Sigmoid colon (tissue), 7 donors: ENCODE results near the gene FURIN. TPM values are rescaled to one million over a fixed set of nuclear protein-coding genes. Genes with fewer than 3 reads are reported as not detected.

Source experiments
- DNase-seq: peaks from one replicate; pipeline ENCODE4 v3.0.0-alpha.2; 2019
- H3K27ac ChIP-seq, 4 donors: fragments of 200-600 bp; sonication (generic); one replicate each; pipeline ENCODE4 v1.5.1; 2016 to 2019; ENCODE audit warnings: mild to moderate bottlenecking in 1 of 4
- H3K27me3 ChIP-seq, 3 donors: fragments of 200-600 bp; sonication (generic); one replicate each; pipeline ENCODE4 v1.5.1; 2019; ENCODE audit warnings: mild to moderate bottlenecking in 1 of 3
- H3K36me3 ChIP-seq, 4 donors: fragments of 200-600 bp; sonication (generic); one replicate each; pipeline ENCODE4 v1.5.1; 2016 to 2019
- H3K4me1 ChIP-seq, 4 donors: fragments of 200-600 bp; sonication (generic); one replicate each; pipeline ENCODE4 v1.5.1; 2017 to 2019
- H3K4me3 ChIP-seq, 4 donors: fragments of 200-600 bp; sonication (generic); one replicate each; pipeline ENCODE4 v1.5.1; 2017 to 2019; ENCODE audit warnings: mild to moderate bottlenecking in 2 of 4, moderate library complexity in 1 of 4
- H3K9me3 ChIP-seq, 4 donors: fragments of 200-600 bp in 3 of 4; sonication (generic) in 3 of 4; one replicate each; pipeline versions ENCODE4 v1.5.1 to v1.6.1; 2013 to 2019
- EP300 ChIP-seq, 4 donors: sonication (generic); formaldehyde crosslinking; IDR thresholded peaks; one replicate each; pipeline ENCODE4 v1.6.1; 2017; ENCODE audit warnings: antibody characterized with exemption in 4 of 4
- POLR2A ChIP-seq, 2 donors: fragments of 450-650 bp; IDR thresholded peaks; one replicate each; pipeline ENCODE4 v1.6.1; 2016; ENCODE audit warnings: antibody characterized with exemption in 2 of 2, mild to moderate bottlenecking in 2 of 2, moderate library complexity in 2 of 2
- POLR2AphosphoS5 ChIP-seq, 4 donors: sonication (generic); formaldehyde crosslinking; IDR thresholded peaks; one replicate each; pipeline ENCODE4 v1.6.1; 2017; ENCODE audit warnings: antibody characterized with exemption in 4 of 4
- WGBS, 2 donors: extraction: QIAGEN DNeasy Blood & Tissue Kit; methylation state at CpG; one replicate each; pipeline ENCODE4 v1.1.7; 2013; 5-methylcytosine and 5-hydroxymethylcytosine counted together
- intact Hi-C: fragments of 100-400 bp; cut with DNase I; formaldehyde crosslinking; loops from one replicate; pipeline ENCODE4 v1.15.1; 2023
- polyA plus RNA-seq, 3 donors: library from polyadenylated mRNA; stranded (reverse); fragments of 200-250 nt; gene quantifications; one replicate each; pipeline ENCODE4 v1.2.3, GENCODE V29; 2013
- total RNA-seq, 4 donors: library from RNA; depleted of rRNA; stranded (reverse); fragments of >200 nt; gene quantifications; one replicate each; pipeline ENCODE4 v1.1.0, GENCODE V29; 2016
- TF ChIP-seq, protein P1 (sequence below), 4 experiments: fragments of 450-650 bp in 3 of 4; fragments of 200-600 bp in 1 of 4; IDR thresholded peaks; one replicate each; pipeline ENCODE4 v1.5.1; 2016 to 2019; ENCODE audit warnings: antibody characterized with exemption in 4 of 4, mild to moderate bottlenecking in 3 of 4, moderate library complexity in 2 of 4
- donor health status: healthy with polysubstance abuse.
- donor health status: Bipolar disorder and iron deficiency.
- donor health status: healthy.

The FURIN gene
- total and polyA plus RNA-seq, 7 donors = 21.0 to 69.2 (median 24.6) TPM

DNA sequence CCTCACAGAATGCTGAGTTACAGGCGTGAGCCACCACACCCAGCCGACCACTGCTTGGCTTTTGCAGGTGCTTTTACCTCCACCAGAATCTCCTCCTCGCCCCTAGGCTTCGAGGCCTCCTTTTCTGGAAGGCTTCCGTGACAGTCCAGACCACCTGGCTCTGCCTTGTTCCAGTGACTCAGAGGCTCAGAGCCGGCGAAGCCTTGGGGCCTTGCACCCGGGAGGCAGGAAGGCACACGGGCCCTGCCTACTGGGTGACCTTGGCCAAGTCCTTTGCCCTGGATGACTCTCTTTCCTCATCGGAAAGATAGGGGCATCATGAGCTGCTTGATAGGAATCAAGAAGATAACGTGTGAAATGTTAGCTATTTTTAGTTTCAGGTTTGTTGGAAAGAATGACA lies 31.3 kb upstream of the FURIN start:
- no peaks in the 10 kb centered on the region for H3K27me3 ChIP-seq
- no peaks in the 10 kb centered on the region for H3K9me3 ChIP-seq
- no peak for DNase-seq
- H3K27ac ChIP-seq = no peak overlapping the region
- no peaks in the 10 kb centered on the region for H3K4me1 ChIP-seq
- H3K4me3 ChIP-seq = no peak overlapping the region
- WGBS, 2 donors = 72 to 87% methylated on average over 11 of the region's 11 CpGs
- intact Hi-C loops = no loop called here
- no peaks in the 10 kb centered on the region for H3K36me3 ChIP-seq
- TF ChIP-seq, protein P1, sequence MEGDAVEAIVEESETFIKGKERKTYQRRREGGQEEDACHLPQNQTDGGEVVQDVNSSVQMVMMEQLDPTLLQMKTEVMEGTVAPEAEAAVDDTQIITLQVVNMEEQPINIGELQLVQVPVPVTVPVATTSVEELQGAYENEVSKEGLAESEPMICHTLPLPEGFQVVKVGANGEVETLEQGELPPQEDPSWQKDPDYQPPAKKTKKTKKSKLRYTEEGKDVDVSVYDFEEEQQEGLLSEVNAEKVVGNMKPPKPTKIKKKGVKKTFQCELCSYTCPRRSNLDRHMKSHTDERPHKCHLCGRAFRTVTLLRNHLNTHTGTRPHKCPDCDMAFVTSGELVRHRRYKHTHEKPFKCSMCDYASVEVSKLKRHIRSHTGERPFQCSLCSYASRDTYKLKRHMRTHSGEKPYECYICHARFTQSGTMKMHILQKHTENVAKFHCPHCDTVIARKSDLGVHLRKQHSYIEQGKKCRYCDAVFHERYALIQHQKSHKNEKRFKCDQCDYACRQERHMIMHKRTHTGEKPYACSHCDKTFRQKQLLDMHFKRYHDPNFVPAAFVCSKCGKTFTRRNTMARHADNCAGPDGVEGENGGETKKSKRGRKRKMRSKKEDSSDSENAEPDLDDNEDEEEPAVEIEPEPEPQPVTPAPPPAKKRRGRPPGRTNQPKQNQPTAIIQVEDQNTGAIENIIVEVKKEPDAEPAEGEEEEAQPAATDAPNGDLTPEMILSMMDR (IDR thresholded peaks at IDR 0.05) = no peak
- TF ChIP-seq POLR2A (IDR thresholded peaks at IDR 0.05) = no peak

DNA sequence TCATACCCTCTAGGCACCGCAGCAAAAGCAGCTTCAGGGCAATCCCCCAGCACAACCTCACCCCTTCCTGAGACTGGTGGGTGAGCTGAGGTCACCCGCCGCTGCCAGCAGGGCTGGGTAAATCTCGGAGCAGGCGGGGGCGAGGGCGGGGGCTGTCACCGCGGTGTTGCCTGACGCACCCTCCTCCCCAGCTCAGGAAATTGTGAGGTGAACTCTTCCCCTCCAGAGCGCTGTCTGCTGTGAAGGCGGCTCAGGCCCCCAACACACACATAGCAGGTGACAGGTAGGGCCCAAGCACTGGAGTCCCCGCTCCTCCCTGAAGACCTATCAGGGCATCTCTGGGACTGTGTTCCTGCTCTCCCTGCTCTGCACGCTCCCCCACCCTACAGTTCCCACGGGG lies 30.2 kb upstream of the FURIN start:
- H3K27me3 ChIP-seq = no peaks in the 10 kb centered on the region
- no peaks in the 10 kb centered on the region for H3K36me3 ChIP-seq
- intact Hi-C loops = no loop called here
- 38 to 57% methylated on average over 15 of the region's 15 CpGs for WGBS, 2 donors
- H3K4me3 ChIP-seq = no peak overlapping the region
- TF ChIP-seq POLR2AphosphoS5 (IDR thresholded peaks at IDR 0.05) (no peak), POLR2A (IDR thresholded peaks at IDR 0.05) (no peak), EP300 (IDR thresholded peaks at IDR 0.05) (no peak)
- TF ChIP-seq, protein P1 (IDR thresholded peaks at IDR 0.05) = no peak
- H3K27ac ChIP-seq = no peak overlapping the region
- no peaks in the 10 kb centered on the region for H3K4me1 ChIP-seq
- DNase-seq = no peak
- no peaks in the 10 kb centered on the region for H3K9me3 ChIP-seq

- intact Hi-C loops = no loop called here
- Histone ChIP-seq H3K36me3 (no peaks in the 10 kb centered on the region), H3K9me3 (no peaks in the 10 kb centered on the region), H3K27ac (no peak overlapping the region), H3K4me3 (no peak overlapping the region), H3K27me3 (no peaks in the 10 kb centered on the region), H3K4me1 (no peaks in the 10 kb centered on the region)
- 76 to 84% methylated on average over 15 of the region's 15 CpGs for WGBS, 2 donors
- DNase-seq = no peak
- TF ChIP-seq, protein P1 (IDR thresholded peaks at IDR 0.05) = no peak
- no peak for TF ChIP-seq POLR2AphosphoS5 (IDR thresholded peaks at IDR 0.05)
These were observed 29.8 kb upstream of the FURIN start for GRCh38 chr15:90838544-90838943.

- WGBS, 2 donors = 13 to 33% methylated on average over 19 of the region's 19 CpGs
- no peak overlapping the region for H3K4me3 ChIP-seq
- intact Hi-C loops = no loop called here
- H3K4me1 ChIP-seq = no peaks in the 10 kb centered on the region
- H3K9me3 ChIP-seq = no peaks in the 10 kb centered on the region
- H3K27ac ChIP-seq = peak overlapping the region in 2 of 4 donors; percentile 19 to 49
- H3K36me3 ChIP-seq = no peaks in the 10 kb centered on the region
- TF ChIP-seq POLR2AphosphoS5 (IDR thresholded peaks at IDR 0.05) (no peak), EP300 (IDR thresholded peaks at IDR 0.05) (no peak), POLR2A (IDR thresholded peaks at IDR 0.05) (no peak)
- TF ChIP-seq, protein P1 (IDR thresholded peaks at IDR 0.05) = no peak
- H3K27me3 ChIP-seq = no peaks in the 10 kb centered on the region
- DNase-seq = no peak
These were observed 29.0 kb upstream of the FURIN start for GRCh38 chr15:90839187-90840071.
